ENCODE data around the gene PPP2R3A.
"Not testable (repeated sequence)": the region's sequence is repeated elsewhere in the genome, so short reads cannot be mapped to it uniquely, and the experiment has no call there.

DNA sequence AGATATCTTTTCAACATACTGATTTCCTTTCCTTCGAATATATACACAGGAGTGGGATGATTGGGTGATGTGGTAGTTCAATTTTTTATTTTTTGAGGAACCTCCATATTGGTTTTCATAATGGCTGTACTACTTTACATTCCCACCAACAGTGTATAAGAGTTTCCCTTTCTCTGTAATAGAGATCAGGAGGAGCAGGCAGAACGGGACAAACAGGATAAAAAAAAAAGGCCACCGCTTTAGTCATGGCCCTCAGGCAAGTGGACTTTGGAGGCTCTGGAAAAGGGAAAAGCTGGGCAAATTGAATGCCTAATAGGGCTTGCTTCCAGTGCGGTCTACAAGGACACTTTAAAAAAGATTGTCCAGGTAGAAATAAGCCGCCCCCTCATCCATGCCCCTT is 30.4 kb upstream of the PPP2R3A start:
- TF ChIP-seq, protein P1, sequence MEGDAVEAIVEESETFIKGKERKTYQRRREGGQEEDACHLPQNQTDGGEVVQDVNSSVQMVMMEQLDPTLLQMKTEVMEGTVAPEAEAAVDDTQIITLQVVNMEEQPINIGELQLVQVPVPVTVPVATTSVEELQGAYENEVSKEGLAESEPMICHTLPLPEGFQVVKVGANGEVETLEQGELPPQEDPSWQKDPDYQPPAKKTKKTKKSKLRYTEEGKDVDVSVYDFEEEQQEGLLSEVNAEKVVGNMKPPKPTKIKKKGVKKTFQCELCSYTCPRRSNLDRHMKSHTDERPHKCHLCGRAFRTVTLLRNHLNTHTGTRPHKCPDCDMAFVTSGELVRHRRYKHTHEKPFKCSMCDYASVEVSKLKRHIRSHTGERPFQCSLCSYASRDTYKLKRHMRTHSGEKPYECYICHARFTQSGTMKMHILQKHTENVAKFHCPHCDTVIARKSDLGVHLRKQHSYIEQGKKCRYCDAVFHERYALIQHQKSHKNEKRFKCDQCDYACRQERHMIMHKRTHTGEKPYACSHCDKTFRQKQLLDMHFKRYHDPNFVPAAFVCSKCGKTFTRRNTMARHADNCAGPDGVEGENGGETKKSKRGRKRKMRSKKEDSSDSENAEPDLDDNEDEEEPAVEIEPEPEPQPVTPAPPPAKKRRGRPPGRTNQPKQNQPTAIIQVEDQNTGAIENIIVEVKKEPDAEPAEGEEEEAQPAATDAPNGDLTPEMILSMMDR (IDR thresholded peaks at IDR 0.05; ENCODE audit: low read depth, low read length): not testable (repeated sequence)
- not testable (repeated sequence) for TF ChIP-seq EZH2phosphoT487 (IDR thresholded peaks at IDR 0.05; ENCODE audit: low read depth)
